SK-N-SH (cell line): Measurements from ENCODE around the gene ZYG11B.

Source experiments
- CTCF ChIP-seq: fragments of 200-600 bp; sonication (generic); IDR thresholded peaks from 2 replicates; pipeline ENCODE4 v1.6.1; 2017; ENCODE audit warnings: antibody characterized with exemption, mild to moderate bottlenecking, moderate library complexity
- POLR2AphosphoS5 ChIP-seq: IDR thresholded peaks from 2 replicates; pipeline ENCODE4 v1.6.1; 2012; ENCODE audit warnings: low read depth, low read length
- RAD21 ChIP-seq: IDR thresholded peaks from 2 replicates; pipeline ENCODE4 v1.6.1; 2012; ENCODE audit warnings: mild to moderate bottlenecking, low read length
- RCOR1 ChIP-seq: fragments of 150-350 bp; IDR thresholded peaks from 2 replicates; pipeline ENCODE4 v1.6.1; 2017; ENCODE audit warnings: antibody characterized with exemption, low read length
- RFX5 ChIP-seq: IDR thresholded peaks from 2 replicates; pipeline ENCODE4 v1.6.1; 2012; ENCODE audit warnings: mild to moderate bottlenecking, improper control_type of control experiment, low read length
- USF2 ChIP-seq: fragments of 150-350 bp; IDR thresholded peaks from 2 replicates; pipeline ENCODE4 v1.6.1; 2017; ENCODE audit warnings: antibody characterized with exemption, low read length, low read depth, borderline replicate concordance

- TF ChIP-seq USF2 (no peak), CTCF (no peak), RCOR1 (no peak), POLR2AphosphoS5 (no peak), RFX5 (no peak), RAD21 (no peak)
These were observed 41.7 kb upstream of the ZYG11B start for GRCh38 chr1:52684545-52684944.
